ENCODE results near the gene FAM83B. TPM values are rescaled to one million over a fixed set of nuclear protein-coding genes. Genes with fewer than 3 reads are reported as not detected.

Gene FAM83B
- total RNA-seq, 1 experiment from 2014 or later = 3.9 TPM

GRCh38 chr6:54850114-54850513, 3.5 kb downstream of the FAM83B start (continued):
- TF ChIP-seq NR2C2 (CRISPR knock-in tag; IDR thresholded peaks at IDR 0.05) (no peak), NFYB (CRISPR knock-in tag; conservative IDR thresholded peaks at IDR 0.05; ENCODE audit: low read depth) (no peak)

DNA sequence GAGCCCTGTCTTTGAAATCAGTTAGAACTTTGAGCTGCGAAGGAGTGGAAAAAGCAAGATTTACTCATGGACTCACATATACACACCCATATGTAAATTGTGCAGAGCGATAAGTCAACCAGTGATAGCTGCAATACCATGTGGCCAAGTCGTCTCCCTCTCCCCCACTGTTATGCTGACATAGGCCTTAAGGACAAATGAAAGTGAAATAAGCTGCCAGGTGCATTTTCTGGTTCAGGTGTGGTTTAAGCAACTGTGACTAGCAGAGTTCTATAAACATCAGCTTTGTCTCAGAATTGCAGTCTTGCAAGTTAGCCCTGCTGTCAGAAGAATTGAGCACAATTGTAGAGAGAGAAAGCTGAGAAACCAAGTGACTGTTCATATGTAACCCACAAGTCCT, 9.6 kb downstream of the FAM83B start:
- POLR2A ChIA-PET = no interaction called here
- peaks cover 32% of the 10 kb centered on the region for H3K4me1 Mint-ChIP-seq
- H3K27ac Mint-ChIP-seq = no peak overlapping the region
- TF ChIP-seq, protein P1, sequence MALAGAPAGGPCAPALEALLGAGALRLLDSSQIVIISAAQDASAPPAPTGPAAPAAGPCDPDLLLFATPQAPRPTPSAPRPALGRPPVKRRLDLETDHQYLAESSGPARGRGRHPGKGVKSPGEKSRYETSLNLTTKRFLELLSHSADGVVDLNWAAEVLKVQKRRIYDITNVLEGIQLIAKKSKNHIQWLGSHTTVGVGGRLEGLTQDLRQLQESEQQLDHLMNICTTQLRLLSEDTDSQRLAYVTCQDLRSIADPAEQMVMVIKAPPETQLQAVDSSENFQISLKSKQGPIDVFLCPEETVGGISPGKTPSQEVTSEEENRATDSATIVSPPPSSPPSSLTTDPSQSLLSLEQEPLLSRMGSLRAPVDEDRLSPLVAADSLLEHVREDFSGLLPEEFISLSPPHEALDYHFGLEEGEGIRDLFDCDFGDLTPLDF (CRISPR knock-in tag; IDR thresholded peaks at IDR 0.05) = no peak
- TF ChIP-seq MXD4 (CRISPR knock-in tag; IDR thresholded peaks at IDR 0.05; ENCODE audit: borderline replicate concordance) = no peak
- TF ChIP-seq, protein P2, sequence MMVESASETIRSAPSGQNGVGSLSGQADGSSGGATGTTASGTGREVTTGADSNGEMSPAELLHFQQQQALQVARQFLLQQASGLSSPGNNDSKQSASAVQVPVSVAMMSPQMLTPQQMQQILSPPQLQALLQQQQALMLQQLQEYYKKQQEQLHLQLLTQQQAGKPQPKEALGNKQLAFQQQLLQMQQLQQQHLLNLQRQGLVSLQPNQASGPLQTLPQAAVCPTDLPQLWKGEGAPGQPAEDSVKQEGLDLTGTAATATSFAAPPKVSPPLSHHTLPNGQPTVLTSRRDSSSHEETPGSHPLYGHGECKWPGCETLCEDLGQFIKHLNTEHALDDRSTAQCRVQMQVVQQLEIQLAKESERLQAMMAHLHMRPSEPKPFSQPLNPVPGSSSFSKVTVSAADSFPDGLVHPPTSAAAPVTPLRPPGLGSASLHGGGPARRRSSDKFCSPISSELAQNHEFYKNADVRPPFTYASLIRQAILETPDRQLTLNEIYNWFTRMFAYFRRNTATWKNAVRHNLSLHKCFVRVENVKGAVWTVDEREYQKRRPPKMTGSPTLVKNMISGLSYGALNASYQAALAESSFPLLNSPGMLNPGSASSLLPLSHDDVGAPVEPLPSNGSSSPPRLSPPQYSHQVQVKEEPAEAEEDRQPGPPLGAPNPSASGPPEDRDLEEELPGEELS (CRISPR knock-in tag; IDR thresholded peaks at IDR 0.05) = no peak
- TF ChIP-seq, protein P3, sequence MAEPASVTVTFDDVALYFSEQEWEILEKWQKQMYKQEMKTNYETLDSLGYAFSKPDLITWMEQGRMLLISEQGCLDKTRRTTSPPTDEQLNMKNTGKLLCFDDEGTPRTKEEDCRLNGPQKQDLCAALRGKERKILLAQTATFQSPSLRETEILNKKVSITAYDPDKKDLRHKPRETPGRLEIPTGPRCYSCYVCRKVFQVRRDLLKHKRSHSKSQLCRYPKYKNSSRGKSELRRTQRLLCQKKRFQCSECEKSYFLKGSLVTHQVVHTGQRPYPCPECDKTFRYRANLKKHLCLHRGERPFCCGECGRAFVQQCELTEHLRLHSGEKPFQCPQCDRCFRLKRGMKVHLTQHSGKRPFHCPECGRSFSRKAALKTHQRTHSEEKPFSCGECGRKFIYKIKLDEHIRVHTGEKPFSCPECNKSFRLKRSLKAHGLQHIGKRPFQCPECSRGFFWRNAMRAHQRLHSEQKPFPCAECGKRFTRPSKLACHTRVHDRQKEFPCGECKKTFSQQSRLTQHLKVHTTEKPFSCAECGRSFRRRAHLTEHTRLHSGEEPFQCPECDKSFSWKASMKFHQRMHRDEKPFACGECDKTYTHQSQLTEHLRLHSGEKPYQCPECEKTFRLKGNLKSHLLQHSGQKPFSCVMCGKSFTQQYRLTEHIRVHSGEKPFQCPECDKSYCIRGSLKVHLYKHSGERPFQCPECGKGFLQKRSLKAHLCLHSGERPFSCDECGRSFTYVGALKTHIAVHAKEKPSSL (CRISPR knock-in tag; conservative IDR thresholded peaks at IDR 0.05) = no peak
- no peak for TF ChIP-seq USF1 (CRISPR knock-in tag; IDR thresholded peaks at IDR 0.05)
- no peak for TF ChIP-seq ATF6 (CRISPR knock-in tag; IDR thresholded peaks at IDR 0.05)
- no peak for TF ChIP-seq ZNF671 (CRISPR knock-in tag; IDR thresholded peaks at IDR 0.05)
- TF ChIP-seq NR2C2 (CRISPR knock-in tag; IDR thresholded peaks at IDR 0.05) = no peak
- no peak for TF ChIP-seq TCF7 (CRISPR knock-in tag; IDR thresholded peaks at IDR 0.05; ENCODE audit: low read depth)
- TF ChIP-seq MYBL2 (CRISPR knock-in tag; IDR thresholded peaks at IDR 0.05) = no peak
- no peaks in the 10 kb centered on the region for H3K27me3 Mint-ChIP-seq (ENCODE audit: low read depth)
- CTCF ChIA-PET = no interaction called here
- H3K4me3 Mint-ChIP-seq = no peak overlapping the region
- peak; percentile 57 for ATAC-seq
- no peak for DNase-seq (ENCODE audit: low spot score)
- H3K36me3 Mint-ChIP-seq = peaks cover 14% of the 10 kb centered on the region
- H3K9me3 Mint-ChIP-seq = peaks cover 15% of the 10 kb centered on the region

GRCh38 chr6:54860132-54860531, 13.6 kb downstream of the FAM83B start:
- TF ChIP-seq CBFB (CRISPR knock-in tag; IDR thresholded peaks at IDR 0.05; ENCODE audit: low read depth) (no peak), ARID4B (CRISPR knock-in tag; IDR thresholded peaks at IDR 0.05; ENCODE audit: borderline replicate concordance) (no peak), ZBTB21 (CRISPR knock-in tag; IDR thresholded peaks at IDR 0.05; ENCODE audit: borderline replicate concordance) (no peak), NR3C1 (CRISPR knock-in tag; conservative IDR thresholded peaks at IDR 0.05; ENCODE audit: low read depth) (no peak)

More at GRCh38 chr6:54860132-54860531, 13.6 kb downstream of the FAM83B start:
- POLR2A ChIA-PET = no interaction called here
- no peak overlapping the region for H3K4me3 Mint-ChIP-seq
- peaks cover 39% of the 10 kb centered on the region for H3K4me1 Mint-ChIP-seq
- H3K27me3 Mint-ChIP-seq (ENCODE audit: low read depth) = no peaks in the 10 kb centered on the region
- CTCF ChIA-PET = interaction anchor here (0.7 kb wide), 1 partner anchor 12 kb away, joined by 4 read pairs; no protein-coding TSS in a partner anchor
- DNase-seq (ENCODE audit: low spot score) = no peak
- ATAC-seq = peak; percentile 74
- peak overlapping the region; percentile 78; the same call in 1 of the 2 replicates for H3K27ac Mint-ChIP-seq
- H3K9me3 Mint-ChIP-seq = no peaks in the 10 kb centered on the region
- no peaks in the 10 kb centered on the region for H3K36me3 Mint-ChIP-seq
